ENCODE measurements around the gene DDAH1.
A peak's percentile ranks its signal among the peaks of the same experiment; 100 is the strongest.

The DDAH1 gene

DNA sequence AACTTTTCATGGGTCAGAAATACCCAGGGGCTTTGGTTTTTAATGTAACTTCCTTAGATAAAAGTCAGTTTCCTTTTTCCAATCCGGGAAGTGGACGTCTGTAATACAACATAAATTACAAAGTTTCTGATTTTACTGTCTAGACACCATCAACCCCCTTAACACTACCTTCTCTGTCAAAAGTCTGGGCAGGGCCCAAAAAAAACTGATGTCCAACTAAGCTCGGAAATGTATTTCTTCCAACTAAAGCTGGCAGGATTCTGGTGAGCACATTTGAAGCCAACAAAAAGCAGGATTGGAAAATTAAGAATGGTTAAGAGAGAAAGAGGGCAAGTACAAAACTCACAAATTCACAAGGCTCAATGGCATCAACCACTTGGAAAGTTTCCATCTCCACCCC is 24.3 kb downstream of the DDAH1 start:
- no peak for DNase-seq (ENCODE audit: low read depth)

GRCh38 chr1:85438353-85438752 is 26.6 kb downstream of the DDAH1 start:
- DNase-seq (ENCODE audit: low read depth) = no peak

GRCh38 chr1:85437139-85437538 is 27.8 kb downstream of the DDAH1 start:
- DNase-seq (ENCODE audit: low read depth) = no peak

- DNase-seq (ENCODE audit: low read depth) = no peak
Measured at GRCh38 chr1:85433096-85433495, 31.9 kb downstream of the DDAH1 start.

DNA sequence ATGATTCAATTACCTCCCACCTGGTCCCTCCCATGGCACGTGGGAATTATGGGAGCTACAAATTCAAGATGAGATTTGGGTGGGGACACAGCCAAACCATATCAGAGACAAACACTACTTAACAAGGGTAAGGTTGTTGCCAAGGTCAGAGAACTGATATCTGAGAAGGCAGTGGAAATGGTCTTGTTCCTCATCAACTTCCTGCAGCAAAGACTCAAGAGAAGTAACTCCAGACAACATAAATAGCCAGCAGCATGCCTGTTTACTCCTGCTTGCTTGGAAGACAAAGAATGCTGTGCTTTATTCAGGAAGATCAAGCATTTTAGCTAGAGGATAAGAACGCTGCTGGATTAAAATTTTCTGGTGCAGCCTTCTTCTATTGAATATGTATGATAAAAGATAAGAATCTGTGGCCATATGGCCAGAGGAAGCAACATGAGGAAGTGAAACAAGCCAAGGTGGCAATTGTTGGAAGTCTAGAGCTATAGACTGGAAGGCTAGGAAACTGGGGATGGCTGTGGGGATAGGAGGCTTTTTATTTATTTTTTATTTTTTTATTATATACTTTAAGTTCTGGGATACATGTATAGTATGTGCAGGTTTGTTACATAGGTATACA is 36.4 kb downstream of the DDAH1 start:
- no peak for DNase-seq (ENCODE audit: low read depth)

- DNase-seq (ENCODE audit: low read depth) = no peak
Measured at GRCh38 chr1:85427849-85428248, 37.1 kb downstream of the DDAH1 start.

GRCh38 chr1:85427331-85427730 is 37.6 kb downstream of the DDAH1 start:
- no peak for DNase-seq (ENCODE audit: low read depth)

DNA sequence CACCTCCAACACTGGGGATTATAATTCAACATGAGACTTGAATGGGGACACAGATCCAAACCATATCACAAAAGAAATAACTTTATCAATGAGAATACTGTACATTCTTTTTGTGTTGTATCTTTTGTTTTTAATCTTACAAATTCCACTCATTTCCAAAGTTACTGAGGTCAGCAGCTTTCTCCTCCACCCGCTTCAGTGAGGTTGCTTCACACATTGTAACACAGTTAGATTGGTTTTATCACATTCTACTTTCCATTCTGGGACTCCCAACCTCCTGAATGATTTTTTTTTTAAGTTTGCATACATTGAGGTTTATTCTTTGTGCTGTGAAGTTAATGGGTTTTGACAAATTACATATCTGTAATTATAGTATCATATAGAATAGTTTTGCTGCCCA is 43.8 kb downstream of the DDAH1 start:
- no peak for DNase-seq (ENCODE audit: low read depth)

GRCh38 chr1:85420199-85420598 is 44.8 kb downstream of the DDAH1 start:
- no peak for DNase-seq (ENCODE audit: low read depth)

GRCh38 chr1:85417876-85418275 is 47.1 kb downstream of the DDAH1 start:
- DNase-seq (ENCODE audit: low read depth) = no peak

GRCh38 chr1:85417017-85417416 is 47.9 kb downstream of the DDAH1 start:
- no peak for DNase-seq (ENCODE audit: low read depth)

DNA sequence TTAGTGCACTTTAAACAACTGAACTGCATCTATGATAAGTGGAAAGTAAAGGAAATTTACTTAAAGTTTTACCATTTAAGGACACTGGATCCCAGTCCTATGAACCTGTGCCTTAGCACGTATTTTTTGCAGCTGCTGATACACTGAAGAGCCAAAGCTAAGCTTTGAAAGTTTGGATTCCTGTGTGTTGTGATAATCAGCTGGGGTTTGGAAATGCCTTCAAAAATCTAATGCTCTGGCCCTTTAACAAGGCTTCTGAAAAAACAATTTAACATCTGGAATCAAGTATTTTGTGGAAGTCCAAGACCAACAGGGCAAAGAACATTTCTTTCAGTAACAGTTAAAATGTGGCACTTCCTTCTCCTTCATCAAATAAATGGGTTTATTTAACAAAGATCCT is 51.8 kb downstream of the DDAH1 start:
- DNase-seq (ENCODE audit: low read depth) = no peak

- DNase-seq (ENCODE audit: low read depth) = no peak
Measured at GRCh38 chr1:85411567-85412305, 53.2 kb downstream of the DDAH1 start.

- DNase-seq (ENCODE audit: low read depth) = no peak
Measured at GRCh38 chr1:85409516-85409915, 55.4 kb downstream of the DDAH1 start.

DNA sequence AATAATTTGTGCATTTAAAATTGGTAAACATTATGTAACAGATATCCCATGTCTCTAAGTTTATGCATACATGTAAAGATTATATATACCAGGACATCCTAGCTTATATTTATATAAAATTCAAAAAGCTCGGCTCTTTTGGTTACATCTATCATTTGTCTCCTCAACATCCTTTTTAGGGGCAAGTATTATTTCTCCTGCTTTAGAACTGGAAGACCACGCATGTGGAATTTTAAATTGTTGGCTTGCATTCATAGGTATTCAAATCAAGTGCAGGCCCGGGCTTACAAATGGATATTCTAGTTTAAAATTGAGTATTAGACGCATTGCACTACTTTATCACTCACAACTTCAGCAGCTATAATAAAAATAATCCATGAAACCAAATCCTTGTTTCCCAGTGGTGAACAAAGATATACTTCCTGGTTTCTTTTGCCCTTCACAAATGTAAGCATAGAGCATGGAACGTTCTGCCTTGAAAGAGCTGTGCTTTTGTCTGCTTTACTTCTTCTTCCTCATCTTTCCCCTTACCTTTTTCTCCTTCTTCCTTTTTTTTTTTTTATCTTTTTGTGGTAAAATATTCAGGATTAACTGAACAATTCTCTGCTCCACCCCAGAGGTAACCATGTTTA is 57.1 kb downstream of the DDAH1 start:
- DNase-seq (ENCODE audit: low read depth) = no peak

DNA sequence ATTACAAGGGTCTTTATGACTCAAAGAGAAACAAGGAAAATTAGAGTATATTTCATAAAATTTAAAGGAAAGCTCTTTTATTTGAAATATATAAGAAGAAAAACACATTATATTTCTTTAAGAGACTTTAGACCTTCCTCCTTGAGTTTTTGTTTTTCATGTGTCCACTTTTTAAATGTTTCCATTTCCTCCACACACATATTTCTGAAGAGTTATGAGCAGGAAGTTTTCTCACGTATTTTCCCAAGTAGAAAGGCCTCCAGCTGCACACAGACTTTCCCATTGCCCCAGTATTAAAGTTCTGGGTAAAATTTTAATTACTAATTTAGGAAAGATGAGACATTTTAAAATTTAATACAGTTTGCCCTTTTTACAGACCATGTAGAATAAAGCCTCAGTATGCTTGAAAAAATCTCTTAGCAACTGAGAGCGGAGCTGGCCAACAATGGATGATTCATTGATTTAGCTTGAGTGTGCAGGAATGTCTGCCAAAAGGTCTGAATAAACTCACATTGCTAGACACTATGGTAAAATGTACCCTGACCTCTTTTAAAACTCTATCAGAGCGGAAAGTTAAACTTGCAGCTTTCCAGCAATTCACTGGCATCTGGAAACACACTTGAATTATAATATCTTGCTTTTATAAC is 57.9 kb downstream of the DDAH1 start:
- peak; percentile 46 for DNase-seq (ENCODE audit: low read depth)

- no peak for DNase-seq (ENCODE audit: low read depth)
Measured at GRCh38 chr1:85406081-85406480, 58.9 kb downstream of the DDAH1 start.

DNA sequence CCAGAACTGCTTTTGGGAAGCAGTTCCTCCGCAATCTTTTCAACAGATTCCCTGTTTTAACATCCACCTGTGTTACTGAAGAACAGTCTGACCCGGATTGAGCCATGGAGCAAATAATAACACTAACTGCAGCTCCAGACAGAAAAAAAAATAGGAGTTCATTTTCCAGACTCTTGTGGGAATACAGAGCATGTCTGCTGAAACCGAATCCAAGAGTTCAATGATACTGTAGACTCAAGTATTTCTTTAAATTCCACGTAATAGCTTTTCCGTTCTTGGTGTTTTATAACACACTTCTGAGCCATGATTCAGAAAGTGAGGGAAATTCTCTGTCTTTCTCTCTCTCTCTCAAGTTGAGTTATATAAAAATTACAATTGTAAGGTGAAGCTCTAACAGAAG is 60.6 kb downstream of the DDAH1 start:
- DNase-seq (ENCODE audit: low read depth) = no peak

GRCh38 chr1:85398391-85399064 is 66.4 kb downstream of the DDAH1 start:
- no peak for DNase-seq (ENCODE audit: low read depth)

DNA sequence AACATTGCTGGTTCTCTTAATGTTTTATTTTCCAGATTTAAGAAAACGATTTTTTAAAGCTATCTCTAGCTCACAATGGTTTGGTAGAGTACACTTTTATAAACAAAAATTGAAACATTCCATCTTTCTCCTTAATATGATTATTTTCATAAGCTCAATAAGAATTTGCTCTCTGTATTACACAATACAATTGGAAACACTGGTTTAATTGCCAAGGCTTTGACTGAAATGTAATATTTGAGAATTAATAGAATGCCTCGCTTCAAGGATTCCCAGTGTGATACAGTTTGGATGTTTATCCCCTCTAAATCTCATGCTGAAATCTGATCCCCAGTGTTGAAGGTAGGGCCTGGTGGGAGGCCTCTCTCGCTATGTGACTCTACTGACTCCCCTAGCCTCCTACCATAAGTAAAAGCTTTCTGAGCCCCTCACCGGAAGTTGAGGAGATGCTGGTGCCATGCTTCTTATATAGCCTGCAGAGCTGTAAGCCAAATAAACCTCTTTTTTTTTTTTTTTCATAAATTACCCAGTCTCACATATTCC is 67.4 kb downstream of the DDAH1 start:
- DNase-seq (ENCODE audit: low read depth) = no peak

- DNase-seq (ENCODE audit: low read depth) = no peak
Measured at GRCh38 chr1:85396194-85396593, 68.8 kb downstream of the DDAH1 start.

- DNase-seq (ENCODE audit: low read depth) = no peak
Measured at GRCh38 chr1:85394130-85394529, 70.8 kb downstream of the DDAH1 start.

All from HS-27A (cell line).